ENCODE results near the gene PITRM1. TPM values are rescaled to one million over a fixed set of nuclear protein-coding genes. Genes with fewer than 3 reads are reported as not detected.

Gene PITRM1
- polyA plus RNA-seq, 1 of the 3 experiments (the other 2 are of a cell fraction): 79.6 TPM

- H3K36me3 ChIP-seq (replicated peaks in 1 of 2; ENCODE audit: control insufficient read depth in 1 of 2, insufficient read depth in 2 of 2, low read length in 1 of 2): peaks cover 68 to 94% of the 10 kb centered on the region in 2 experiments
- H2AFZ ChIP-seq (ENCODE audit: low read depth): no peak overlapping the region
- H3F3A ChIP-seq (replicated peaks; ENCODE audit: insufficient read depth): peaks cover 30% of the 10 kb centered on the region
- no peak overlapping the region for H3K9ac ChIP-seq
- no peak overlapping the region for H3K27ac ChIP-seq (ENCODE audit: low read depth in 2 of 2, low read length in 1 of 2)
- H3K9me2 ChIP-seq: no peaks in the 10 kb centered on the region
- H3K4me1 ChIP-seq (ENCODE audit: control insufficient read depth in 1 of 2, insufficient read depth in 2 of 2, low read depth in 1 of 2, low read length in 1 of 2): no peaks in the 10 kb centered on the region
- H3K9me3 ChIP-seq: no peaks in the 10 kb centered on the region
- no peak for DNase-seq
- POLR2A ChIA-PET: no interaction called here
- CTCF ChIA-PET: no interaction called here
- no peak overlapping the region for H3K4me2 ChIP-seq
- no peaks in the 10 kb centered on the region for H3K79me2 ChIP-seq (ENCODE audit: insufficient read depth)
- no peak overlapping the region for H3K4me3 ChIP-seq (ENCODE audit: low read depth in 2 of 2, low read length in 1 of 2)
- WGBS (ENCODE audit: low lambda C conversion rate): 85% methylated on average over 10 of the region's 10 CpGs
- no peaks in the 10 kb centered on the region for H4K20me1 ChIP-seq (ENCODE audit: insufficient read depth)
- no peaks in the 10 kb centered on the region for H3K27me3 ChIP-seq (ENCODE audit: insufficient read depth)
- TF ChIP-seq JUND (IDR thresholded peaks at IDR 0.05): no peak
- no peak for TF ChIP-seq MAX (IDR thresholded peaks at IDR 0.05; ENCODE audit: low read depth)
- TF ChIP-seq SIN3A (IDR thresholded peaks at IDR 0.05; ENCODE audit: borderline replicate concordance, low read depth, low read length): no peak
- no peak for TF ChIP-seq NFIC (IDR thresholded peaks at IDR 0.05; ENCODE audit: borderline replicate concordance)
- TF ChIP-seq FOXM1 (IDR thresholded peaks at IDR 0.05; ENCODE audit: low read depth): no peak
- no peak for TF ChIP-seq POLR2AphosphoS5 (IDR thresholded peaks at IDR 0.05; ENCODE audit: low read depth, low read length)
- TF ChIP-seq EP300 (IDR thresholded peaks at IDR 0.05; ENCODE audit: borderline replicate concordance in 1 of 2, low read depth in 1 of 2, low read length in 1 of 2): no peak
- TF ChIP-seq EZH2phosphoT487 (IDR thresholded peaks at IDR 0.05; ENCODE audit: borderline replicate concordance, low read depth): no peak
- no peak for TF ChIP-seq FOSL2 (IDR thresholded peaks at IDR 0.05; ENCODE audit: borderline replicate concordance, low read depth)
- no peak for TF ChIP-seq RFX5 (IDR thresholded peaks at IDR 0.05; ENCODE audit: low read length)
- TF ChIP-seq RXRA (IDR thresholded peaks at IDR 0.05; ENCODE audit: borderline replicate concordance, low read depth): no peak
- no peak for TF ChIP-seq MEF2A (IDR thresholded peaks at IDR 0.05; ENCODE audit: borderline replicate concordance, low read depth)
Measured at GRCh38 chr10:3139216-3139910, 33.2 kb downstream of the PITRM1 start.

GRCh38 chr10:3137958-3138726 lies 34.4 kb downstream of the PITRM1 start:
- 96% methylated on average over 35 of the region's 41 CpGs for WGBS (ENCODE audit: low lambda C conversion rate)
- no peaks in the 10 kb centered on the region for H3K79me2 ChIP-seq (ENCODE audit: insufficient read depth)
- H3K27me3 ChIP-seq (ENCODE audit: insufficient read depth): no peaks in the 10 kb centered on the region
- no peaks in the 10 kb centered on the region for H3K9me2 ChIP-seq
- ChIA-PET POLR2A (no interaction called here), CTCF (interaction anchor here (0.5 kb wide), 1 partner anchor 18 kb away, joined by 3 read pairs; no protein-coding TSS in a partner anchor)
- H3K27ac ChIP-seq (ENCODE audit: low read depth in 2 of 2, low read length in 1 of 2): no peak overlapping the region
- H3K36me3 ChIP-seq (replicated peaks in 1 of 2; ENCODE audit: control insufficient read depth in 1 of 2, insufficient read depth in 2 of 2, low read length in 1 of 2): peaks cover 72 to 95% of the 10 kb centered on the region in 2 experiments
- no peak overlapping the region for H3K4me2 ChIP-seq
- no peaks in the 10 kb centered on the region for H4K20me1 ChIP-seq (ENCODE audit: insufficient read depth)
- no peak overlapping the region for H3K9ac ChIP-seq
- peaks cover 37% of the 10 kb centered on the region for H3F3A ChIP-seq (replicated peaks; ENCODE audit: insufficient read depth)
- H3K9me3 ChIP-seq: no peaks in the 10 kb centered on the region
- DNase-seq: no peak
- H3K4me3 ChIP-seq (ENCODE audit: low read depth in 2 of 2, low read length in 1 of 2): no peak overlapping the region
- no peak for TF ChIP-seq PBX3 (IDR thresholded peaks at IDR 0.05)
- TF ChIP-seq RAD21 (IDR thresholded peaks at IDR 0.05; ENCODE audit: low read length): no peak
- TF ChIP-seq RCOR1 (IDR thresholded peaks at IDR 0.05; ENCODE audit: low read length): no peak
- TF ChIP-seq USF1 (IDR thresholded peaks at IDR 0.05; ENCODE audit: borderline replicate concordance, low read depth): no peak
- TF ChIP-seq MAX (IDR thresholded peaks at IDR 0.05; ENCODE audit: low read depth): no peak
- TF ChIP-seq USF2 (IDR thresholded peaks at IDR 0.05; ENCODE audit: borderline replicate concordance, low read depth, low read length): no peak
- TF ChIP-seq SMC3 (IDR thresholded peaks at IDR 0.05; ENCODE audit: low read depth, low read length): no peak
- TF ChIP-seq RFX5 (IDR thresholded peaks at IDR 0.05; ENCODE audit: low read length): no peak
- no peak for TF ChIP-seq FOXM1 (IDR thresholded peaks at IDR 0.05; ENCODE audit: low read depth)
- no peak for TF ChIP-seq TAF1 (IDR thresholded peaks at IDR 0.05; ENCODE audit: borderline replicate concordance, low read depth, low read length)
- no peak for TF ChIP-seq CHD2 (IDR thresholded peaks at IDR 0.05; ENCODE audit: low read length, partially characterized antibody)
- no peak for TF ChIP-seq SIN3A (IDR thresholded peaks at IDR 0.05; ENCODE audit: borderline replicate concordance, low read depth, low read length)
- TF ChIP-seq EP300 (IDR thresholded peaks at IDR 0.05; ENCODE audit: borderline replicate concordance in 1 of 2, low read depth in 1 of 2, low read length in 1 of 2): no peak
- no peak for TF ChIP-seq TCF12 (IDR thresholded peaks at IDR 0.05)
- no peak overlapping the region for H2AFZ ChIP-seq (ENCODE audit: low read depth)
- H3K4me1 ChIP-seq (ENCODE audit: control insufficient read depth in 1 of 2, insufficient read depth in 2 of 2, low read depth in 1 of 2, low read length in 1 of 2): no peaks in the 10 kb centered on the region
